Epithelial cell of esophagus (primary cell): Measurements from ENCODE around the gene SLC26A2.

Experiments used
- DNase-seq: peaks from one replicate; pipeline ENCODE4 v3.0.0; 2010; ENCODE audit warnings: low read depth
- H3K4me3 ChIP-seq: 2 replicates; pipeline ENCODE4 v1.5.1; 2011; ENCODE audit warnings: mild to moderate bottlenecking, low read length, control low read depth
- TF ChIP-seq, protein P1 (sequence below): IDR thresholded peaks from 2 replicates; pipeline ENCODE4 v1.5.1; 2011; ENCODE audit warnings: low read depth, mild to moderate bottlenecking, low read length, control low read depth, inconsistent platforms; ENCODE audit not compliant: insufficient read depth; ENCODE audit errors: missing control alignments

The SLC26A2 gene

DNA sequence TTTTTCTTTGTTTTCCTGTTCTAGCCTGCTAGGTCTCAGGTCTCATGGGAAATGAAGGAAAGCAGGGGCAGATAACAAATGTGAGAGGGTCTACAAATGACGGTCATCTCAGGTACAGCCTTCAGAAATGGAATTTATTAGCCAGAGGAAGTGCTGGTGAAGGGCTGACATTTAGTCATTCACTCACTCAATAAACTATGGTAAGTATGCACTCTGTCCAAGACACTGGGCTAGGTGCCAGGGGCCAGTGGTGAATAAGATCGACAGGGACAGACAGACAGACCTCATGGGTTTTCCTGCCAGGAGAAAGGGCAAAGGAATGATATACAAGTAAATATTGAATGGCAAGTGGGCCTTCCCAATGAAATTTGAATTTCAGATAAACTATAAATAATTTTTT is 22.3 kb upstream of the SLC26A2 start:
- peak; percentile 82 for DNase-seq
- TF ChIP-seq, protein P1, sequence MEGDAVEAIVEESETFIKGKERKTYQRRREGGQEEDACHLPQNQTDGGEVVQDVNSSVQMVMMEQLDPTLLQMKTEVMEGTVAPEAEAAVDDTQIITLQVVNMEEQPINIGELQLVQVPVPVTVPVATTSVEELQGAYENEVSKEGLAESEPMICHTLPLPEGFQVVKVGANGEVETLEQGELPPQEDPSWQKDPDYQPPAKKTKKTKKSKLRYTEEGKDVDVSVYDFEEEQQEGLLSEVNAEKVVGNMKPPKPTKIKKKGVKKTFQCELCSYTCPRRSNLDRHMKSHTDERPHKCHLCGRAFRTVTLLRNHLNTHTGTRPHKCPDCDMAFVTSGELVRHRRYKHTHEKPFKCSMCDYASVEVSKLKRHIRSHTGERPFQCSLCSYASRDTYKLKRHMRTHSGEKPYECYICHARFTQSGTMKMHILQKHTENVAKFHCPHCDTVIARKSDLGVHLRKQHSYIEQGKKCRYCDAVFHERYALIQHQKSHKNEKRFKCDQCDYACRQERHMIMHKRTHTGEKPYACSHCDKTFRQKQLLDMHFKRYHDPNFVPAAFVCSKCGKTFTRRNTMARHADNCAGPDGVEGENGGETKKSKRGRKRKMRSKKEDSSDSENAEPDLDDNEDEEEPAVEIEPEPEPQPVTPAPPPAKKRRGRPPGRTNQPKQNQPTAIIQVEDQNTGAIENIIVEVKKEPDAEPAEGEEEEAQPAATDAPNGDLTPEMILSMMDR: no peak
- H3K4me3 ChIP-seq: no peak overlapping the region

DNA sequence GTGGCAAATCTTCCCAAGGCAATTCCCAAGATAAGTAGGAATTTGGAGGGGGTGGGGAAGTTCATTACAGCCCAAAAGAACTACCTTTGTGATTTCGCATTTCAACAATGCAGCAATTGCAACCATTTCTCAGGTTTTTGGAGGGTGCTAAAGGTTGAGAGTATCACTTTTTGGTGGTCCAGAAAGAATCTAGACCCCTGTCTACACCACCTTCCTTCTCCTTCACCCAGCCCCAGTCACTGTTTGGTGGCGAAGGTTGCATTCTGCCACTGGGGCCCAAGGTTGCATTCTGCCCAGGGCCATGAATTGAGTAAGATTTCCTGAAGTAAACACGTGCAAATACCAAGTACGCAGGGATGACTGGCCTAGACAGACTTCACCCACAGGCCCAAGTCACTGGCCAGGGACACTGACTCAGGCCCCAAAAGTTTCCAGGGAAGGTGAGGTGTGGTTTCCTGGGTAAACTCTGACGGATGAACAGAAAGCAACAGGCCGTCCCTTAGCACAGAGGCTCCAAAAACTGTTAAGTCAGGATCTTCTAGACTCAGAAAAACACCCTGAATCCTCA is 21.7 kb upstream of the SLC26A2 start:
- peak; percentile 96 for DNase-seq
- TF ChIP-seq, protein P1: no peak
- H3K4me3 ChIP-seq: no peak overlapping the region

DNA sequence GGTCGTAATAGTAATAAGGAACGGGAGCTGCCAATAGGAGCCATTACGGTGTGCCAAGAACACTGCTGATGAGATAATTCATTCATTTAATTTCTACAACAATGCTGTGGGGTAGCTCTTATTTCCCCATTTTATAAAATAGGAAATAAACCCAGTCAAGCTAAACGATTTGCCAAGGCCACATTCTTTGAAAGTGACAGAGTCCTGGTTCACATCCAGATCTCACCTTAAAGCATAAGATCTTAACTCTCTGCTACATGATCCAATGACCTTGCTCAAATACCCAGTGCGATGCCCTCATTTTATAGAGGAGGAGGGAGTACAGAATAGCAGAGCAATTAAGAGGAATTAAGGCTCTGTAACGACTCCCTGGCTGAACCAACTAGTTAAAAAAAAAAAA is 21.0 kb upstream of the SLC26A2 start:
- TF ChIP-seq, protein P1: no peak
- H3K4me3 ChIP-seq: no peak overlapping the region
- DNase-seq: peak; percentile 43

DNA sequence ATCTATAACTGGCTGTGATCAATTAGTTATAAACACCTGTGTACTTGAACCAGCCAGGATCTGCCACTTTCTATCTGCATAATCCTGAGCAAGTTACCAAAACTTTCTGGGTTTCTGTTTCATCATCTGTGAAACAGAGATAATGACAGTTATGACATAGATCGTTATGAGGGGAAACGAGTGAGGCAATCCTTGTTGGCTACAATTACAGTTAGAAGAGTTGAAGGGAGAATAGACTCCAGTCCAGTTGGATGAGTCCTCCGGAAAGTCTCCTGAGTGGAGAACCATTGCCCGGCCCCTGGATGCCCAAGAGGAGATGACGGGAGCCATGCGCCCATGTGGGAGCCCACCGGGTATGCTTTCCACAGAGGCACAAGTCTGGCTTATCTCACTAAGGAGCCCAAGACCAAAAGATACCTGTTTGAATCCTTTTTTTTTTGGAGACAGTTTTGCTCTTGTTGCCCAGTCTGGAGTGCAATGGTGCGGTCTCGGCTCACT is 20.4 kb upstream of the SLC26A2 start:
- no peak overlapping the region for H3K4me3 ChIP-seq
- peak; percentile 63 for DNase-seq
- TF ChIP-seq, protein P1: no peak

DNA sequence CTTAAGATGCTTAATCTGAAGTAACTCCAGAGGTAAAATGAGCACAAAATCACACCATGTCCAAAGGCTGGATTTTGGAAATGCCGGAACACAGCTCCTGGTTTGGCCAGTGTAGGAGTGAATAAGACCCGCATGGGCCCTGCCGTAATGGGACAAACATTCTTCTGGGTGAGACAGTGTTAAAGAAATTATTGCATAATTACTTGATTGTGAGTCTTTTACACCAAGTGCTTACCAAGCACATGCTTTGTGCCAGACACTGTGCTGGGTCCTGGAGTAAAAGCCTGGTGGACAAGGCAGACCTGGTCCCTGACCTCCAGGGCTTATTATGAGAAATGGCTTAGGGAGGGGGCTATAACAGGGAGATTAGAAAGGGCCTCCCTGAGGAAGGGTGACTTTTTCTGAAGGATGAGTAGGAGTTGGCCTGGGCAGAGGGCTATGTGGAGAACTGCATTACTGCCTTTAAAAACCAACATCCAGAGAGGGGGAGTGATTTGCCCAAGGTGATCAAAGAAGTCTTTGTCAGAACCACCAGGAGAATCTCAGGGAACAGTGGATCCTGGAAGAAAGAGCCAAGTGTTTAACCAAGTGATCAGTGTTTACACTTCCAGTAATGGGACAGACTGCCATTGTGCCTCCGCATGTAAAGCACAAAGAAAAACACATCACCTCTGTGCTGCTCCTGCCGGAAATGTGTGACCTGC is 19.5 kb upstream of the SLC26A2 start:
- TF ChIP-seq, protein P1: no peak
- no peak overlapping the region for H3K4me3 ChIP-seq
- no peak for DNase-seq

DNA sequence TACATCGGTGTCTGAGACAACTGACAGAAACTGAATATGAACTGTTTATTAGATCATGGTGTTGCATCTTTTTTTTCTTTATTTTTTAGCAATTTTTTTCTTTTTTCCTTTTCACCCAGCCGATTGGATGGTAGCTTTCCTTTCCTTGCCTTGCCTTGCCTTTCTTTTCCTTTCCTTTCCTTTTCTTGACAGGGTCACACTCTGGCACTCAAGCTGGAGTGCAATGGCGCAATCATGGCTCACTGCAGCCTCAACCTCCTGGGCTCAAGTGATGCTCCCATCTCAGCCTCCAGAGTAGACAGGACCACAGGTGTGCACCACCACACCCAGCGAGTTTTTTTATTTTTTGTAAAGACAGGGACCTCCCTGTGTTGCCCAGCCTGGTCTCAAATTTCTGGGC is 18.8 kb upstream of the SLC26A2 start:
- TF ChIP-seq, protein P1: no peak
- H3K4me3 ChIP-seq: no peak overlapping the region
- no peak for DNase-seq
